GM21576 (cell line): Measurements from ENCODE around the gene PTPRR.
A peak's percentile ranks its signal among the peaks of the same experiment; 100 is the strongest.

Source experiments
- ATAC-seq: cut with Tn5 transposase; IDR thresholded peaks from one replicate; pipeline ENCODE4 v1.9.1; 2021; ENCODE audit warnings: mild to moderate bottlenecking, moderate library complexity; ENCODE audit not compliant: unreplicated experiment

PTPRR gene

GRCh38 chr12:70706611-70707010 is 213.9 kb downstream of the PTPRR start:
- ATAC-seq, result no peak

GRCh38 chr12:70698345-70698744 is 222.2 kb downstream of the PTPRR start:
- no peak for ATAC-seq

- ATAC-seq, result no peak
Observed at GRCh38 chr12:70695361-70696023, 225.0 kb downstream of the PTPRR start.

- no peak for ATAC-seq
Observed at GRCh38 chr12:70692681-70693288, 227.8 kb downstream of the PTPRR start.

- no peak for ATAC-seq
Observed at GRCh38 chr12:70691018-70691672, 229.4 kb downstream of the PTPRR start.

- no peak for ATAC-seq
Observed at GRCh38 chr12:70686907-70687306, 233.6 kb downstream of the PTPRR start.

- no peak for ATAC-seq
Observed at GRCh38 chr12:70686299-70686698, 234.2 kb downstream of the PTPRR start.

- ATAC-seq, result no peak
Observed at GRCh38 chr12:70683976-70684375, 236.6 kb downstream of the PTPRR start.

GRCh38 chr12:70671698-70672097 is 248.8 kb downstream of the PTPRR start:
- no peak for ATAC-seq

GRCh38 chr12:70670948-70671347 is 249.6 kb downstream of the PTPRR start:
- no peak for ATAC-seq

- no peak for ATAC-seq
Observed at GRCh38 chr12:70667253-70667652, 253.3 kb downstream of the PTPRR start.

- ATAC-seq, result no peak
Observed at GRCh38 chr12:70666364-70666763, 254.2 kb downstream of the PTPRR start.

GRCh38 chr12:70664465-70664881 is 256.1 kb downstream of the PTPRR start:
- no peak for ATAC-seq

GRCh38 chr12:70663838-70664237 is 256.7 kb downstream of the PTPRR start:
- no peak for ATAC-seq

GRCh38 chr12:70661466-70662161 is 258.9 kb downstream of the PTPRR start:
- no peak for ATAC-seq

- peak; percentile 61 for ATAC-seq
Observed at GRCh38 chr12:70660620-70661219, 259.8 kb downstream of the PTPRR start.

- ATAC-seq, result no peak
Observed at GRCh38 chr12:70660002-70660604, 260.4 kb downstream of the PTPRR start.

- no peak for ATAC-seq
Observed at GRCh38 chr12:70659077-70659606, 261.4 kb downstream of the PTPRR start.

- no peak for ATAC-seq
Observed at GRCh38 chr12:70657616-70658286, 262.8 kb downstream of the PTPRR start.

GRCh38 chr12:70652451-70652850 is 268.1 kb downstream of the PTPRR start:
- no peak for ATAC-seq
